HepG2 (cell line): ENCODE results near the gene NOS1AP. TPM values are rescaled to one million over a fixed set of nuclear protein-coding genes. Genes with fewer than 3 reads are reported as not detected.

ENCODE experiments used
- ATAC-seq: fragments of 200-7000 bp; cut with Tn5 transposase; 3 replicates; pipeline ENCODE4 v1.9.1; 2020; ENCODE audit warnings: mild to moderate bottlenecking, moderate library complexity
- BruUV-seq: library from RNA; stranded (reverse); fragments of 400-500 nt; replicated peaks from 2 replicates; lab custom pipeline; 2021; lab: Mats Ljungman, UMichigan
- CTCF ChIA-PET: fragments of 300-600 bp; formaldehyde crosslinking; extraction: SDS; loops from one replicate; lab custom pipeline; 2021; ENCODE audit warnings: low total read pairs, inconsistent platforms, low intra/inter-chr PET ratio; lab: Yijun Ruan, JAX
- POLR2A ChIA-PET: fragments of 350-600 bp; sonication (Branson Sonifier 250); formaldehyde crosslinking; loops from one replicate; lab custom pipeline; 2020; ENCODE audit warnings: antibody characterized with exemption, inconsistent platforms; lab: Yijun Ruan, JAX
- DNase-seq: peaks from one replicate; pipeline ENCODE4 v3.0.0-alpha.2; 2015; ENCODE audit warnings: low spot score
- FAIRE-seq: peaks from 3 replicates; lab custom pipeline; 2011; peaks lifted over from hg19 to GRCh38; lab: Jason Lieb, UNC
- H2AFZ ChIP-seq: one replicate; pipeline ENCODE4 v1.6.1; 2011; ENCODE audit warnings: low read length, inconsistent platforms
- H3K27ac ChIP-seq: fragments of 300-600 bp; 3 replicates; pipeline ENCODE4 v1.8.0; 2011; ENCODE audit warnings: mixed run types, mild to moderate bottlenecking, mixed read lengths, low read length, inconsistent platforms; ENCODE audit not compliant: insufficient read depth; ENCODE audit errors: extremely low read length
- H3K27me3 ChIP-seq, 2 experiments: fragments of 200-600 bp in 1 of 2; 2 replicates in 1 of 2; 3 replicates in 1 of 2; pipeline versions ENCODE4 v1.6.0 to v1.8.0; 2011; ENCODE audit warnings: low read length in 2 of 2, mild to moderate bottlenecking in 2 of 2, moderate library complexity in 2 of 2, inconsistent platforms in 1 of 2; ENCODE audit not compliant: insufficient read depth in 2 of 2, control insufficient read depth in 1 of 2
- H3K36me3 ChIP-seq, 2 experiments: fragments of 200-600 bp in 1 of 2; replicated peaks in 1 of 2; 2 replicates in 1 of 2; 3 replicates in 1 of 2; pipeline versions ENCODE4 v1.5.1 to v1.8.0; 2011; ENCODE audit warnings: low read length in 2 of 2, inconsistent platforms in 1 of 2; ENCODE audit not compliant: insufficient read depth in 2 of 2, control insufficient read depth in 1 of 2
- H3K4me1 ChIP-seq: 2 replicates; pipeline ENCODE4 v1.5.1; 2012; ENCODE audit warnings: low read length, inconsistent platforms; ENCODE audit not compliant: insufficient read depth
- H3K4me2 ChIP-seq: 2 replicates; pipeline ENCODE4 v1.6.0; 2011; ENCODE audit warnings: low read depth, low read length, inconsistent platforms
- H3K4me3 ChIP-seq, 3 experiments: fragments of 200-600 bp in 1 of 3; sonication (generic), shearing (Covaris generic) in 1 of 3; replicated peaks in 1 of 3; 2 replicates each; pipeline ENCODE4 v1.5.1; 2011 to 2016; ENCODE audit warnings: low read length in 3 of 3, inconsistent platforms in 2 of 3, low read depth in 2 of 3, mild to moderate bottlenecking in 2 of 3, control low read depth in 1 of 3, mixed read lengths in 1 of 3; ENCODE audit not compliant: insufficient read depth in 1 of 3
- H3K79me2 ChIP-seq: one replicate; pipeline ENCODE4 v1.6.1; 2011; ENCODE audit warnings: low read length, inconsistent platforms; ENCODE audit not compliant: insufficient read depth
- H3K9ac ChIP-seq: 2 replicates; pipeline ENCODE4 v1.6.0; 2011; ENCODE audit warnings: mild to moderate bottlenecking, low read depth, low read length, inconsistent platforms; ENCODE audit not compliant: insufficient read depth
- H3K9me3 ChIP-seq: 2 replicates; pipeline ENCODE4 v1.5.1; 2012; ENCODE audit warnings: mild to moderate bottlenecking, low read length
- H4K20me1 ChIP-seq: 2 replicates; pipeline ENCODE4 v1.6.0; 2011; ENCODE audit warnings: inconsistent platforms, mild to moderate bottlenecking, low read length, moderate library complexity; ENCODE audit not compliant: insufficient read depth
- CBX1 ChIP-seq: IDR thresholded peaks from one replicate; pipeline ENCODE4 v1.6.1; 2016; ENCODE audit warnings: antibody characterized with exemption, low read depth
- ETS1 ChIP-seq: sonication (generic); formaldehyde crosslinking; IDR thresholded peaks from 2 replicates; pipeline ENCODE4 v1.4.0; 2020; ENCODE audit warnings: missing genetic modification reagents
- FOXM1 ChIP-seq: sonication (generic); formaldehyde crosslinking; IDR thresholded peaks from 2 replicates; pipeline ENCODE4 v1.5.0; 2020; ENCODE audit warnings: missing genetic modification reagents
- HES4 ChIP-seq: sonication (generic); formaldehyde crosslinking; IDR thresholded peaks from 2 replicates; pipeline ENCODE4 v1.9.0; 2021; ENCODE audit warnings: mild to moderate bottlenecking, missing genetic modification reagents, borderline replicate concordance
- IRX3 ChIP-seq: sonication (generic); formaldehyde crosslinking; IDR thresholded peaks from 2 replicates; pipeline ENCODE4 v1.8.1; 2023; ENCODE audit warnings: mild to moderate bottlenecking, low read depth, missing genetic modification reagents, borderline replicate concordance
- KAT8 ChIP-seq: IDR thresholded peaks from 2 replicates; pipeline ENCODE4 v1.6.1; 2016; ENCODE audit warnings: missing genetic modification reagents, missing compliant biosample characterization
- NFE2L2 ChIP-seq: fragments of 150-350 bp; IDR thresholded peaks from 2 replicates; pipeline ENCODE4 v1.6.1; 2014; ENCODE audit warnings: low read length
- RELA ChIP-seq: sonication (generic); formaldehyde crosslinking; IDR thresholded peaks from 2 replicates; pipeline ENCODE4 v1.4.0; 2020; ENCODE audit warnings: missing genetic modification reagents
- SKIL ChIP-seq: sonication (generic); formaldehyde crosslinking; IDR thresholded peaks from 2 replicates; pipeline ENCODE4 v1.8.0; 2022; ENCODE audit warnings: missing genetic modification reagents, mild to moderate bottlenecking, moderate library complexity, borderline replicate concordance
- SYNCRIP ChIP-seq: fragments of 200-400 bp; formaldehyde crosslinking; IDR thresholded peaks from 2 replicates; pipeline ENCODE4 v1.6.1; 2018; ENCODE audit warnings: mild to moderate bottlenecking, low read depth, low read length; ENCODE audit not compliant: insufficient read depth
- TRAFD1 ChIP-seq: sonication (generic); formaldehyde crosslinking; IDR thresholded peaks from 2 replicates; pipeline ENCODE4 v1.5.1; 2020; ENCODE audit warnings: missing genetic modification reagents, mild to moderate bottlenecking, borderline replicate concordance
- TRIM22 ChIP-seq: fragments of 450-650 bp; IDR thresholded peaks from 2 replicates; pipeline ENCODE4 v1.6.1; 2017
- ZFP36L2 ChIP-seq: sonication (generic); formaldehyde crosslinking; IDR thresholded peaks from 2 replicates; pipeline ENCODE4 v1.4.0; 2020; ENCODE audit warnings: missing genetic modification reagents
- ZNF260 ChIP-seq: sonication (generic); formaldehyde crosslinking; IDR thresholded peaks from 2 replicates; pipeline ENCODE4 v1.4.0; 2020; ENCODE audit warnings: missing genetic modification reagents, low read depth, mild to moderate bottlenecking, borderline replicate concordance
- ZNF34 ChIP-seq: sonication (generic); formaldehyde crosslinking; IDR thresholded peaks from 2 replicates; pipeline ENCODE4 v1.4.0; 2020; ENCODE audit warnings: mild to moderate bottlenecking, missing genetic modification reagents, borderline replicate concordance
- in situ Hi-C: cut with HindIII; loops from 2 replicates; pipeline ENCODE4 v1.10.0; 2017; ENCODE audit warnings: low pct_unique_long_range_greater_than_20kb; ENCODE audit not compliant: extremely low pct_ligation_motif_present
- intact Hi-C: fragments of 100-400 bp; cut with micrococcal nuclease; formaldehyde crosslinking; loops from one replicate; pipeline ENCODE4 v1.10.0; 2022; ENCODE audit not compliant: unreplicated experiment
- polyA plus RNA-seq, 8 experiments: library from polyadenylated mRNA; depleted of rRNA in 3 of 8; stranded (reverse) in 7 of 8; unstranded in 1 of 8; fragments of >200 nt; fragmentation: Illumina TruSeq in 4 of 8; extraction: Trizol in 4 of 8; gene quantifications; 2 replicates each; pipeline versions ENCODE4 v1.2.1 to v1.2.3, GENCODE V29; 2011 to 2016; ENCODE audit warnings: low read depth in 4 of 8, missing spikeins in 1 of 8, mixed read lengths in 1 of 8; ENCODE audit not compliant: insufficient read depth in 1 of 8
- total RNA-seq, 5 experiments: library from RNA; depleted of rRNA; stranded (reverse); fragments of >200 nt; fragmentation: Illumina TruSeq; extraction: Trizol; gene quantifications; 2 replicates each; pipeline ENCODE4 v1.2.3, GENCODE V29; 2016; ENCODE audit warnings: low read depth in 1 of 5

NOS1AP gene
- total and polyA plus RNA-seq, 2 of the 13 experiments (the other 11 are each of a cell fraction or from before 2014, with no cell fraction given): 2.0 to 3.3 TPM

GRCh38 chr1:162333991-162334390 lies 264.5 kb downstream of the NOS1AP start:
- H3K4me2 ChIP-seq: no peak overlapping the region
- H3K4me3 ChIP-seq: no peak overlapping the region
- H3K4me1 ChIP-seq: no peaks in the 10 kb centered on the region
- ChIA-PET CTCF (no interaction called here), POLR2A (no interaction called here)
- H3K9ac ChIP-seq: no peak overlapping the region
- in situ Hi-C loops: no loop called here
- no peak overlapping the region for H3K27ac ChIP-seq
- H2AFZ ChIP-seq: no peak overlapping the region
- FAIRE-seq (no peak), ATAC-seq (no peak)
- peaks cover 0 to 24% of the 10 kb centered on the region in 2 experiments; a peak in 2 of 5 replicates for H3K36me3 ChIP-seq
- TF ChIP-seq IRX3 (CRISPR knock-in tag) (no peak), SKIL (no peak), FOXM1 (CRISPR knock-in tag) (no peak), KAT8 (CRISPR knock-in tag) (no peak), TRIM22 (no peak), ETS1 (no peak), HES4 (CRISPR knock-in tag) (no peak), TRAFD1 (CRISPR knock-in tag) (no peak), ZFP36L2 (CRISPR knock-in tag) (no peak), CBX1 (no peak), ZNF34 (CRISPR knock-in tag) (no peak), NFE2L2 (no peak), ZNF260 (CRISPR knock-in tag) (no peak), SYNCRIP (no peak), RELA (CRISPR knock-in tag) (no peak)
- TF ChIP-seq, all 625 proteins: peak for 0
- BruUV-seq: no TSS peak
- intact Hi-C loops: no loop called here
- Histone ChIP-seq H3K79me2 (no peaks in the 10 kb centered on the region), H4K20me1 (no peaks in the 10 kb centered on the region), H3K9me3 (no peaks in the 10 kb centered on the region), H3K27me3 (no peaks in the 10 kb centered on the region)
- DNase-seq: no peak
